ENCODE results near the gene SCN4A.

The SCN4A gene

DNA sequence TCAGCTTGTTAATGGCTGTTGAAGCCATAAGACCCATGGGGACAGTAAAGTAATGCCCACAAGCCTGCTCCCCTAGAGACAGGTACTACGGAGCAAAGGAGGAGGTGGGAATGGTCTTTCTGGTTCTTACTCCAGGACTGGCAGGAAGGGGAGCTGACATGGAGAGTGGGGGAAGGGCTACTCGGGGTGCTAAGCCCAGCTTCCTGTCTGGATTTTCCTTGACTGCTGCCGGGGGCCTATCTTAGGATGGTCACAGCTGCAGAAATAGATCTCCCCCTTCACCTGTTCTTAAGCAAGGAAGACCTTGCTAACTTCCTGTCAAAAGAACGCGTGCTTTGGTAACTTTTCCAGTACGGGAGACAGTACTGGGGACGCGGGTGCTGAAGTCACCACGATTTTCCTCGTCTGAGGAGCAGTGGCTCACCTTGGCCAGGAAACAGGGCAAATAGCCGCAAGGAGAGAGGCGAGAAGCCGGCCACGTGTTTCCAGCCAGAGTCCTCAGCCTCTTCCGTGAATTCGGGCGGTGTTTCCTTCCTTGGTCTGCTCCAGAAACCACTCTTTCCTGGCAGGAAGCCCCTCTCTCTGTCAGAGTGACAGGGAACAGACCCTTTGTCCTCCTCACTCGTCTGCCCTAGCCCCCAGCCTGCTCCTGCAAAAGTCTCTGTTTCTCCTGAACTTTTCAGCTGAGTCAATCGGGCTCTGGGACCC lies 24.8 kb upstream of the SCN4A start:
- no peak for DNase-seq
- TF ChIP-seq GATA1 (IDR thresholded peaks at IDR 0.05; ENCODE audit: low read depth, low read length) (no peak), POLR2A (IDR thresholded peaks at IDR 0.05; ENCODE audit: low read length) (no peak)

DNA sequence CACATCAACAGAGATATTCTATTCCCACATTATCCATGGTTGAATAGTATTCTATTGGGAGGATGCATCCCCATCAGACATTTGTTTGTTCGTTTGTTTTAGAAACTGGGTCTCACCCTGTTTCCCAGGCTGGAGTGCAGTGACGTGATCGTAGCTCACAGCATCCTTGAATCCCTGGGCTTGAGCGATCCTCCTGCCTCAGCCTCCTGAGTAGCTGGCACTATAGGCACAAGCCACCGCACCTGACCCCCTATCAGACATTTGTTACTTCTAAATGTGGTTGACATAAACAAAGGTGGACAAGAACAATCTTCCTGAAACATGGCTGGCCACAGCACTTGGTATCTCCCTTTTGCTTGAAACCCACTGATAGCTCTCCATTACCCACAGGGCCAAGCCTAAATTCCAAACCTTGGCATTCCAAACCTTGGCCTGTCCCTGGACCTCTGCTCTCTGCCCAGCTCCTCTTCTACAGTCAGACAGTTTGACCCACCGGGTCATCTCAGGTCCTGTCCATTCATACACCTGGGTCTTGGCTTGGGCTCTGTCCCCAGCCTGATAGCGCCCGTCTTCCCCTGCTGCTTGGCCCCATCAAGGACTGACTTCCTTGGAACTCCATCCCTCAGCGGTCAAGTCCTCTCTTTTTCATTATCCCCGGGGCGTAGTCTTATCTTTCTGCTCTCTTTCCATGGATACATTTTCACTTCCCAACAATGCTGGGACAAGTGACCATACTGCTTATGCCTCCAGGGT lies 23.9 kb upstream of the SCN4A start:
- no peak for DNase-seq
- TF ChIP-seq GATA1 (IDR thresholded peaks at IDR 0.05; ENCODE audit: low read depth, low read length) (no peak), POLR2A (IDR thresholded peaks at IDR 0.05; ENCODE audit: low read length) (no peak)

- TF ChIP-seq GATA1 (IDR thresholded peaks at IDR 0.05; ENCODE audit: low read depth, low read length) (no peak), POLR2A (IDR thresholded peaks at IDR 0.05; ENCODE audit: low read length) (no peak)
- no peak for DNase-seq
Observed at GRCh38 chr17:63995626-63996025, 22.9 kb upstream of the SCN4A start.

DNA sequence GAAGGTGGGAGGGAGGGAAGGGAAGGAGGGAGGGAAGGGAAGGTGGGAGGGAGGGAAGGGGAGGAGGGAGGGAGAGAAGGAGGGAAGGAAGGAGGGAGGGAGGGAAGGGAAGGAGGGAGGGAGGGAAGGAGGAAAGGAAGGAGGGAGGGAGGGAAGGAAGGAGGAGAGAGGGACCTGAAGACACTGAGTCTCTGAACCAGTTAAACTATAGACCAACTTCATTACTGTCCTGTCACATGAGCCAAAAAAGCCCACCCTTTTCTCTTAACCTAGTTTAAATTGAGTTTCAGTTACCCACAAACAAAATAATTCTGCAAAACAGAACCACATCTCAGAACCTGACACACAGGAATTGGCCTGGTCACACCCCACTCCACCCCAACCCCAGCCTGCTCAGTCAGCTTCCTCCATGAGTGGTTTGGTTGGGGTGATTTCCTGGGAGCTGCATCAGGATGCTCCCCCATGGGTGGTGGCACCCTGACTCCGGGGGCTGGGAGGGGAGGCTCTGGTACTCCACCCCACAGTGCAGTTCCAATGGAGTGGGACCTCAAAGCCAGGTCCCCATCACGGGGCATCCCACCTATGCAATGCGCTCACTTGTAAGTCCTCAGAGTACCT lies 20.8 kb upstream of the SCN4A start:
- DNase-seq = no peak
- no peak for TF ChIP-seq GATA1 (IDR thresholded peaks at IDR 0.05; ENCODE audit: low read depth, low read length)

GRCh38 chr17:63991611-63992010 lies 18.9 kb upstream of the SCN4A start:
- TF ChIP-seq POLR2A (IDR thresholded peaks at IDR 0.05; ENCODE audit: low read length) = no peak
- no peak for TF ChIP-seq GATA1 (IDR thresholded peaks at IDR 0.05; ENCODE audit: low read depth, low read length)
- no peak for DNase-seq

DNA sequence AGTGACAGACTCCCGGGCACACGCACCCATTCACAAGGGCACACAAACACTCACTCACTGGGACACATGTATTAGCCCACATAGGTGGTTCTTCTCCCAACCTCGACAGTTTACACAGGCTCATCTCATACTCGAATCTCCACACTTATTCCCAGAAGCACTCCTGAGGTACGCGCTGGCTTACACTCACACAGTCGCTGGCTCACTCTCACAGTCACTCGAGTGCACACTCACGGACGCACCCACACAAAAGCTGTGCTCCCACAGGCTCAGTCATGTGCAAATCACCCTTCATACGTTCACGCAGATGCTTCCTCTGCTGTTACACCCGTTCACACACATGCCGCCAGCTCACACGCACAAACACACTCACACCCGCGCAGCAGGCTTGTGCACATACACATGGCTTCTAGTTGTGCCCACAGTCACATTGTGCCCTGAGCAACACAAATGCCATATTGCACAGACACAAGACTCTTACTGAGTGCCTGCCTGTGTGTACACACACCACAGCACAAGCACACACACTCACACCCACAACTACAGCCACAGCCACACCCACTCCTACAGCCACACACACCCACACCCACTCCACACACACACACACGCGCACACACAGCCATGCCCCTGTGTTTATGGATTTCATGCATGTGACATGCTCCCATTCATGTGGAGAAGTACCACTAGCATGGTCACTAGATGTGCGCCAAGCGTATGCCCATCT lies 17.1 kb upstream of the SCN4A start:
- no peak for DNase-seq
- TF ChIP-seq GATA1 (IDR thresholded peaks at IDR 0.05; ENCODE audit: low read depth, low read length) = no peak
- no peak for TF ChIP-seq POLR2A (IDR thresholded peaks at IDR 0.05; ENCODE audit: low read length)

GRCh38 chr17:63988741-63989621 lies 16.3 kb upstream of the SCN4A start:
- no peak for TF ChIP-seq POLR2A (IDR thresholded peaks at IDR 0.05; ENCODE audit: low read length)
- TF ChIP-seq GATA1 (IDR thresholded peaks at IDR 0.05; ENCODE audit: low read depth, low read length) = no peak

DNA sequence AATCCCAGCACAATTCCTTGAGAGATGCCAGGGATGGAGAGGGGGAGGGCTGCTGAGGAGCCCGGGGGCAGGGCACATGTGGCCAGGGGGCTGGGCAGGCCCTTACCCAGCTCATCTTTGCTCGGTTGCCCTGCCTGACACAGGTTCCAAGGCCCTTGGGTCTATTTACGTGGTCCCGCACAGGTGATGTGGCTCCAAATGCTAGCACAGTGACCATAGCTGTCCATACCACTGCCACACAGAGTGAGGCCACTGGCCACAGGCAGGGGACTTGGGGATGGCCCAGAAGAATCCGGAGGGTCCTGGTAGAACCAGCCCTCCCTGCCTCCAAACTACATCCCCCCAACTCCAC lies 15.4 kb upstream of the SCN4A start:
- no peak for TF ChIP-seq GATA1 (IDR thresholded peaks at IDR 0.05; ENCODE audit: low read depth, low read length)
- no peak for TF ChIP-seq POLR2A (IDR thresholded peaks at IDR 0.05; ENCODE audit: low read length)

More at GRCh38 chr17:63988741-63989621, 16.3 kb upstream of the SCN4A start:
- DNase-seq = no peak

GRCh38 chr17:63987221-63988126 lies 14.8 kb upstream of the SCN4A start:
- TF ChIP-seq GATA1 (IDR thresholded peaks at IDR 0.05; ENCODE audit: low read depth, low read length) (no peak), POLR2A (IDR thresholded peaks at IDR 0.05; ENCODE audit: low read length) (no peak)
- no peak for DNase-seq

More for the DNA sequence above, 15.4 kb upstream of the SCN4A start:
- DNase-seq = no peak

DNA sequence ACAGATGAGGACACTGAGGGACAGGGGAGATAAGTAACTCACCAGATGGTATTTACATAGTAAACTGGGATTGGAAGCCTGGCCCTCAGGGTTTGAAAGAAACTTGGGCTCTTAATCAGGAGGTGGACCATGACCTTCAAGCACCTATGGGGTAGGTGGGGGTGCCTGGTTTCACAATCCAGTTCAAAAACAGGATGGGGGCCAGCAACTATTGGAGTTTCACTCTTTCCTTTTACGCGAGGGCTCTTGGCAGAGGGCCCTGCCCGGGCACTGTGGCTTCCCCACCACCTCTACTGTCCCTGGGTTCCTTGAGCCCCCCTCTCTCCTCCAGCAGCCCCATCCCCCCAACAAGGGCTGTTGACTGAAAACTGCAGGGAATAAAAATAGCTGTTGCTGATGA lies 14.1 kb upstream of the SCN4A start:
- no peak for DNase-seq
- no peak for TF ChIP-seq POLR2A (IDR thresholded peaks at IDR 0.05; ENCODE audit: low read length)
- TF ChIP-seq GATA1 (IDR thresholded peaks at IDR 0.05; ENCODE audit: low read depth, low read length) = no peak

DNA sequence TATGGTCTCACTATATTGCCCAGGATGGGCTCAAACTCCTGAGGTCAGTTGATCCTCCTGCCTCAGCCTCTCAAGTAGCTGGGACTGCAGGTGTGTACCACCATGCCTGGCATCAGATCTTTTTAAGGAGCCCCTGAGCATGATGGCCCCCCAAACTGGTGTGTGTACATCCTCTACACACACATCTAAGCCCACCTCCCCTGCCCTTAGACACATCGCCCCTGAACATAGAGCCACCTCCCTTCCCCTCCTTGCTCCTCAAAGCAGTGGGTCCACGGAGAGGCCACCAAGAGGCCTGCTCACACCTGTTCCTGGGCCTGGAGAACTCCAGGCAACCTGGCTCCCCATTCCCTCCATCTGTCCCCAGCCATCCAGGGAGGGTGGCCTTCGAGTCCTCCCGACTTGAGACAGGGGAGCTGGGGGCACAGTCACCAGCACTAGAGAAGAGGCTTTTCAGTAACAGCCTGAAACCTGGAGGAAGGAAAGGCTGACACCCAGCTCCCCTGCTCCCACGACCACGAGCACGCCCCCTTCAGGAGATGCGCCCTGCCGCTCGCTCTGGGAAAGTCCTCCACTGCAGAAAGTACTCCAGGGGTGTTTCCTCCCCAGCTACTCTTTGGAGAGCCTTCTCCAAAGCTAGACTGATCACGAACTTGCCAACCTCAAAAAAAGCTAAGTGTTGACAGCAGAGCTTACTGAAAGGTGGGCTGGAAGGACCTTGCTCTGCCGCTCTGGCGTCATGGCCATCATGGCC lies 12.8 kb upstream of the SCN4A start:
- TF ChIP-seq POLR2A (IDR thresholded peaks at IDR 0.05; ENCODE audit: low read length) (no peak), GATA1 (IDR thresholded peaks at IDR 0.05; ENCODE audit: low read depth, low read length) (no peak)

More for the DNA sequence above, 12.8 kb upstream of the SCN4A start:
- no peak for DNase-seq
